SK-N-SH treated with all-trans-retinoic acid at 6 μM for 48 hours (cell line): Measurements from ENCODE around the gene DIPK1B.

ENCODE experiments used
- OSR1 ChIP-seq: fragments of 250-450 bp; sonication (Bioruptor Pico); IDR thresholded peaks from 2 replicates; pipeline ENCODE4 v1.8.0; 2022; ENCODE audit warnings: moderate library complexity, mild to moderate bottlenecking, inconsistent platforms
- PATZ1 ChIP-seq: fragments of 250-450 bp; sonication (Bioruptor Pico); IDR thresholded peaks from 2 replicates; pipeline ENCODE4 v1.8.0; 2020; ENCODE audit warnings: mild to moderate bottlenecking, moderate library complexity, borderline replicate concordance
- PPARA ChIP-seq: fragments of 250-450 bp; sonication (Bioruptor Pico); IDR thresholded peaks from 2 replicates; pipeline ENCODE4 v1.5.0; 2020; ENCODE audit warnings: mild to moderate bottlenecking, borderline replicate concordance
- SNAI2 ChIP-seq: fragments of 250-450 bp; sonication (Bioruptor Pico); IDR thresholded peaks from 2 replicates; pipeline ENCODE4 v1.5.0; 2020; ENCODE audit warnings: mild to moderate bottlenecking, moderate library complexity
- TCF4 ChIP-seq: fragments of 250-450 bp; sonication (Bioruptor Pico); IDR thresholded peaks from 2 replicates; pipeline ENCODE4 v1.8.0; 2021; ENCODE audit warnings: mild to moderate bottlenecking, moderate library complexity, borderline replicate concordance
- TOX ChIP-seq: fragments of 250-450 bp; sonication (Bioruptor Pico); IDR thresholded peaks from 2 replicates; pipeline ENCODE4 v1.8.0; 2021; ENCODE audit warnings: mild to moderate bottlenecking, moderate library complexity, borderline replicate concordance
- ZFP3 ChIP-seq: fragments of 250-450 bp; sonication (Bioruptor Pico); IDR thresholded peaks from 2 replicates; pipeline ENCODE4 v1.5.0; 2020; ENCODE audit warnings: mild to moderate bottlenecking, moderate library complexity

- TF ChIP-seq TCF4 (no peak), PATZ1 (CRISPR knock-in tag) (no peak), TOX (CRISPR knock-in tag) (no peak), SNAI2 (CRISPR knock-in tag) (no peak), PPARA (CRISPR knock-in tag) (no peak), ZFP3 (no peak), OSR1 (CRISPR knock-in tag) (no peak)
These were observed 44.2 kb upstream of the DIPK1B start for GRCh38 chr9:136667940-136668760.
